OCI-LY3 (cell line): Measurements from ENCODE around the gene AQP6.
"Not testable (repeated sequence)": the region's sequence is repeated elsewhere in the genome, so short reads cannot be mapped to it uniquely, and the experiment has no call there.

Experiments
- H2AFZ ChIP-seq: fragments of 200-600, 300-600 bp; shearing (Covaris generic); 2 replicates; pipeline ENCODE4 v1.6.0; 2014; ENCODE audit warnings: antibody characterized with exemption, low read depth, low read length
- H3K27ac ChIP-seq: fragments of 200-600, 300-600 bp; sonication (generic); 2 replicates; pipeline ENCODE4 v1.5.1; 2014; ENCODE audit warnings: mild to moderate bottlenecking, low read length, moderate library complexity, mixed read lengths
- H3K27me3 ChIP-seq: fragments of 200-600, 300-600 bp; sonication (generic); 2 replicates; pipeline ENCODE4 v1.6.1; 2014; ENCODE audit warnings: low read depth, low read length, mixed read lengths
- H3K36me3 ChIP-seq: fragments of 200-600, 300-600 bp; sonication (generic); replicated peaks from 2 replicates; pipeline ENCODE3; 2014; ENCODE audit warnings: low read depth, low read length, mixed read lengths
- H3K4me1 ChIP-seq: fragments of 300-600, 200-600 bp; sonication (generic); 2 replicates; pipeline ENCODE4 v1.6.1; 2014; ENCODE audit warnings: low read length, mixed read lengths
- H3K4me2 ChIP-seq: fragments of 200-600, 300-600 bp; sonication (generic); 2 replicates; pipeline ENCODE4 v1.6.1; 2014; ENCODE audit warnings: low read length, mixed read lengths
- H3K4me3 ChIP-seq: fragments of 300-600, 200-600 bp; sonication (generic); 2 replicates; pipeline ENCODE4 v1.5.1; 2014; ENCODE audit warnings: antibody characterized with exemption, mild to moderate bottlenecking, low read length, moderate library complexity
- H3K79me2 ChIP-seq: fragments of 300-600, 200-600 bp; shearing (Covaris generic); 2 replicates; pipeline ENCODE4 v1.6.1; 2014; ENCODE audit warnings: mild to moderate bottlenecking, low read length, mixed read lengths
- H3K9ac ChIP-seq: fragments of 300-600, 200-600 bp; shearing (Covaris generic); 2 replicates; pipeline ENCODE4 v1.6.0; 2014; ENCODE audit warnings: mild to moderate bottlenecking, low read length, moderate library complexity
- H3K9me3 ChIP-seq: fragments of 200-600, 300-600 bp; shearing (Covaris generic); 2 replicates; pipeline ENCODE4 v1.6.1; 2014; ENCODE audit warnings: low read length, mixed read lengths; ENCODE audit not compliant: insufficient read depth
- H4K20me1 ChIP-seq: fragments of 200-600, 300-600 bp; sonication (generic); 2 replicates; pipeline ENCODE4 v1.6.1; 2016; ENCODE audit warnings: low read length, mixed read lengths; ENCODE audit not compliant: insufficient read depth
- EZH2phosphoT487 ChIP-seq: fragments of 200-600 bp; shearing (Covaris generic); IDR thresholded peaks from 2 replicates; pipeline ENCODE4 v1.6.1; 2018; ENCODE audit warnings: antibody characterized with exemption, mixed run types, low read depth
- TF ChIP-seq, protein P1 (sequence below): fragments of 200-600, 300-600 bp; sonication (generic); IDR thresholded peaks from 2 replicates; pipeline ENCODE4 v1.5.1; 2014; ENCODE audit warnings: antibody characterized with exemption, low read length, low read depth

The AQP6 gene

DNA sequence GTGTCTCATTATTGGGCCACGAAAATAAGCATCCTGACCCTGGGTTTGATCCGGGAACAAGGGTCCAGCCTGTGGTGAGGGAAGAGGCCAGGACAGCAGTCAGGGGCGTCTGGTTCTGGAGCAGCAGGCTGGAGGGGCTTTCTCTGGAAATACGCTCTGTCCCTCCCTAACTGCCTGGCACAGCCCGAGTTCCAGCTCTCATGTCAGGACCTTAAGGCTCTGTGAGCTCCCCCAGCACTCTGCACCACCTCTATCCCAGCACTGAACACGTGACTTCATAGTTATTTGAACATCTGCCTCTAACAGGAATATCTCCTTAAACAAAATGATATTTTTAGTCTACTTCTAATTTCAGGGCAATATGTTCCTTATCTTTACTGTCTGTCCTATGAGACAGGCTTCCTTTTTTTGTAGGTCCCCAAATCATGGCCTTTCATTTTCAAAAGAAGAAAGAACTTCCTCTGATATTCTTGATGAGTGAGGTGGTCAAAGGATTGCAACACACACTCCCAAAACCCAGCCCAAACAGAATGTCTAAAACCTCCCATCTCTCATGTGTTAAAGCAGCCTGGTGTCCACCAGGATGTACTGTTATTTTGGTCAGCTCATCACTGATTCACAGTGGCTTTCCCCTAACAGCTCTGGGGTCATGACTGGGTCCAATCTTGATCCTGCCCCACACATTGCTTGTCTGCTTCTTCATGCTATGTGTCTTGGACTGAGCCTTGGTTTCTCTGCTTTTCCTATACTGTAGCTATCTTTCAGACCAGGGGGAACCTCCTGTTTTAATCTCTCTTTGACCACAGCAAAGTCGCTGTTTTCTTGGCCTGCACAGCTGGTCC lies 9.7 kb downstream of the AQP6 start:
- TF ChIP-seq, protein P1, sequence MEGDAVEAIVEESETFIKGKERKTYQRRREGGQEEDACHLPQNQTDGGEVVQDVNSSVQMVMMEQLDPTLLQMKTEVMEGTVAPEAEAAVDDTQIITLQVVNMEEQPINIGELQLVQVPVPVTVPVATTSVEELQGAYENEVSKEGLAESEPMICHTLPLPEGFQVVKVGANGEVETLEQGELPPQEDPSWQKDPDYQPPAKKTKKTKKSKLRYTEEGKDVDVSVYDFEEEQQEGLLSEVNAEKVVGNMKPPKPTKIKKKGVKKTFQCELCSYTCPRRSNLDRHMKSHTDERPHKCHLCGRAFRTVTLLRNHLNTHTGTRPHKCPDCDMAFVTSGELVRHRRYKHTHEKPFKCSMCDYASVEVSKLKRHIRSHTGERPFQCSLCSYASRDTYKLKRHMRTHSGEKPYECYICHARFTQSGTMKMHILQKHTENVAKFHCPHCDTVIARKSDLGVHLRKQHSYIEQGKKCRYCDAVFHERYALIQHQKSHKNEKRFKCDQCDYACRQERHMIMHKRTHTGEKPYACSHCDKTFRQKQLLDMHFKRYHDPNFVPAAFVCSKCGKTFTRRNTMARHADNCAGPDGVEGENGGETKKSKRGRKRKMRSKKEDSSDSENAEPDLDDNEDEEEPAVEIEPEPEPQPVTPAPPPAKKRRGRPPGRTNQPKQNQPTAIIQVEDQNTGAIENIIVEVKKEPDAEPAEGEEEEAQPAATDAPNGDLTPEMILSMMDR = no peak
- TF ChIP-seq EZH2phosphoT487 = no peak
- Histone ChIP-seq H3K4me3 (no peak overlapping the region), H3K79me2 (no peaks in the 10 kb centered on the region), H3K4me1 (no peaks in the 10 kb centered on the region), H3K4me2 (no peak overlapping the region), H2AFZ (no peak overlapping the region), H4K20me1 (no peaks in the 10 kb centered on the region), H3K9ac (no peak overlapping the region), H3K9me3 (no peaks in the 10 kb centered on the region), H3K27me3 (no peaks in the 10 kb centered on the region), H3K36me3 (peaks cover 11% of the 10 kb centered on the region), H3K27ac (no peak overlapping the region)

- Histone ChIP-seq H3K4me2 (no peak overlapping the region), H3K27me3 (no peaks in the 10 kb centered on the region), H3K4me1 (no peaks in the 10 kb centered on the region), H3K9me3 (no peaks in the 10 kb centered on the region), H4K20me1 (no peaks in the 10 kb centered on the region), H3K36me3 (peaks cover 23% of the 10 kb centered on the region), H3K27ac (no peak overlapping the region), H3K9ac (no peak overlapping the region), H3K4me3 (no peak overlapping the region), H3K79me2 (no peaks in the 10 kb centered on the region), H2AFZ (no peak overlapping the region)
- TF ChIP-seq EZH2phosphoT487 = no peak
- TF ChIP-seq, protein P1 = no peak
Measured at GRCh38 chr12:49983892-49984291, 11.1 kb downstream of the AQP6 start.

- H3K4me2 ChIP-seq = no peak overlapping the region
- TF ChIP-seq EZH2phosphoT487 = no peak
- TF ChIP-seq, protein P1 = no peak
- no peak overlapping the region for H3K4me3 ChIP-seq
- no peak overlapping the region for H2AFZ ChIP-seq
- no peak overlapping the region for H3K9ac ChIP-seq
- no peaks in the 10 kb centered on the region for H3K4me1 ChIP-seq
- H3K27ac ChIP-seq = no peak overlapping the region
- no peaks in the 10 kb centered on the region for H3K9me3 ChIP-seq
- no peaks in the 10 kb centered on the region for H3K79me2 ChIP-seq
- peaks cover 23% of the 10 kb centered on the region for H3K36me3 ChIP-seq
- no peaks in the 10 kb centered on the region for H4K20me1 ChIP-seq
- no peaks in the 10 kb centered on the region for H3K27me3 ChIP-seq
Measured at GRCh38 chr12:49984476-49985359, 12.0 kb downstream of the AQP6 start.

DNA sequence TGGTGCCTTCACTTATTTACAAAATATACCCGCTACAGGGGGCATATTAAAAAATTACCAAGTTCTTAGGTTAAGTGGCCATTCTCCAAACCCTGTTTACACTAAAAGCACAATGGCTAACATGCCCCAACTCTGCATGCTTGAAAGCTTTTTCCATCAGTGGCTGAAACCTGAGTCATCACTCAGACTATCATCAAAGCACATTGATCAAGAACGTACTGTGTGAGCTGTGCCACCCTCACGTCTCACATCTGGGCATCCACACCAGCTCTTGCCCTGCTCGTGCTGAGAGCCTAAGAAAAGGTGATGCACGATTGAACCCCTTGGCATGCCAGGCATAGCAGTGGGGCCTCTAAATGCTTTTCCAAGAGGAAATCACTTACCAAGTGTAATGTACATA lies 13.2 kb downstream of the AQP6 start:
- H3K4me3 ChIP-seq = no peak overlapping the region
- H3K4me2 ChIP-seq = no peak overlapping the region
- TF ChIP-seq EZH2phosphoT487 = no peak
- TF ChIP-seq, protein P1 = no peak
- H3K9ac ChIP-seq = no peak overlapping the region
- no peaks in the 10 kb centered on the region for H4K20me1 ChIP-seq
- no peak overlapping the region for H2AFZ ChIP-seq
- H3K4me1 ChIP-seq = no peaks in the 10 kb centered on the region
- H3K27me3 ChIP-seq = no peaks in the 10 kb centered on the region
- H3K79me2 ChIP-seq = no peaks in the 10 kb centered on the region
- H3K9me3 ChIP-seq = no peaks in the 10 kb centered on the region
- H3K36me3 ChIP-seq = peaks cover 30% of the 10 kb centered on the region
- no peak overlapping the region for H3K27ac ChIP-seq

DNA sequence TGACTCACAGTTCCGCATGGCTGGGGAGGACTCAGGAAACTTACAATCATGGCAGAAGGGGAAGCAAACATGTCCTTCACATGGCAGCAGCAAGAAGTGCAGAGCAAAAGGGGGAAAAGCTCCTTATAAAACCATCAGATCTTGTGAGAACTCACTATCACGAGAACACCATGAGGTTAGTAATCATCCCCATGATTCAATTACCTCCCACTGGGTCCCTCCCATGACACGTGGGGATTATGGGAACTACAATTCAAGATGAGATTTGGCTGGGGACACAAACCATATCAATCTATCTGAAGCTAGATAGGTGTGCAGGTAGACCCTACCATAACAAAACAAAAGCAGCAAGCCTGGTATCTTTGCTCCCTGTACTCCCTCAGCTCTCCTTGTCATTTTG lies 13.7 kb downstream of the AQP6 start:
- H3K36me3 ChIP-seq = peaks cover 31% of the 10 kb centered on the region
- H4K20me1 ChIP-seq, H3K4me1 ChIP-seq, H3K27me3 ChIP-seq, H3K4me2 ChIP-seq, H3K79me2 ChIP-seq, H3K9me3 ChIP-seq, H2AFZ ChIP-seq, H3K9ac ChIP-seq, H3K4me3 ChIP-seq, H3K27ac ChIP-seq: not testable (repeated sequence)
